ENCODE data around the gene TAX1BP3.
"Not testable (repeated sequence)": the region's sequence is repeated elsewhere in the genome, so short reads cannot be mapped to it uniquely, and the experiment has no call there.

TAX1BP3 gene

GRCh38 chr17:3668279-3669084 lies at the start of gene TAX1BP3, which contains the start of gene EMC6:
TAX1BP3 (minus strand) TSS chr17:3668578; CDS start chr17:3668526, 52 bp downstream.
EMC6 (plus strand) TSS chr17:3668812; CDS start chr17:3669147, 335 bp downstream.
- peak; percentile 55 for FAIRE-seq

GRCh38 chr17:3715296-3715695 lies 46.9 kb upstream of the TAX1BP3 start:
- FAIRE-seq: no peak

GRCh38 chr17:3712811-3713463 lies 44.6 kb upstream of the TAX1BP3 start:
- FAIRE-seq: no peak

- FAIRE-seq: no peak
Observed at GRCh38 chr17:3710951-3711383, 42.6 kb upstream of the TAX1BP3 start.

GRCh38 chr17:3708366-3708765 lies 40.0 kb upstream of the TAX1BP3 start:
- no peak for FAIRE-seq

- FAIRE-seq: not testable (repeated sequence)
Observed at GRCh38 chr17:3705718-3705984, 37.3 kb upstream of the TAX1BP3 start.

- FAIRE-seq: no peak
Observed at GRCh38 chr17:3704931-3705717, 36.7 kb upstream of the TAX1BP3 start.

- not testable (repeated sequence) for FAIRE-seq
Observed at GRCh38 chr17:3702041-3702539, 33.7 kb upstream of the TAX1BP3 start.

GRCh38 chr17:3699951-3700350 lies 31.6 kb upstream of the TAX1BP3 start:
- FAIRE-seq: no peak

- FAIRE-seq: no peak
Observed at GRCh38 chr17:3698139-3698538, 29.8 kb upstream of the TAX1BP3 start.

- no peak for FAIRE-seq
Observed at GRCh38 chr17:3697103-3697476, 28.7 kb upstream of the TAX1BP3 start.

GRCh38 chr17:3695723-3696411 lies 27.5 kb upstream of the TAX1BP3 start, which contains the start of gene P2RX5:
P2RX5 (minus strand) TSS chr17:3696155; CDS start chr17:3696005, 150 bp downstream.
- FAIRE-seq: no peak

- no peak for FAIRE-seq
Observed at GRCh38 chr17:3695129-3695722, 26.8 kb upstream of the TAX1BP3 start.

- no peak for FAIRE-seq
Observed at GRCh38 chr17:3693829-3694231, 25.5 kb upstream of the TAX1BP3 start.

- no peak for FAIRE-seq
Observed at GRCh38 chr17:3693141-3693540, 24.8 kb upstream of the TAX1BP3 start.

GRCh38 chr17:3692346-3692745 lies 24.0 kb upstream of the TAX1BP3 start:
- no peak for FAIRE-seq

GRCh38 chr17:3691617-3692067 lies 23.3 kb upstream of the TAX1BP3 start:
- FAIRE-seq: no peak

- FAIRE-seq: no peak
Observed at GRCh38 chr17:3690094-3690715, 21.8 kb upstream of the TAX1BP3 start.

GRCh38 chr17:3689262-3690093 lies 21.1 kb upstream of the TAX1BP3 start:
- FAIRE-seq: no peak

- FAIRE-seq: no peak
Observed at GRCh38 chr17:3688852-3689261, 20.5 kb upstream of the TAX1BP3 start.

All from TTC549 (cell line).